ENCODE data around the gene CAMTA1. TPM values are rescaled to one million over a fixed set of nuclear protein-coding genes. Genes with fewer than 3 reads are reported as not detected.

Gene CAMTA1
- polyA plus RNA-seq, 1 experiment: 64.9 TPM

DNA sequence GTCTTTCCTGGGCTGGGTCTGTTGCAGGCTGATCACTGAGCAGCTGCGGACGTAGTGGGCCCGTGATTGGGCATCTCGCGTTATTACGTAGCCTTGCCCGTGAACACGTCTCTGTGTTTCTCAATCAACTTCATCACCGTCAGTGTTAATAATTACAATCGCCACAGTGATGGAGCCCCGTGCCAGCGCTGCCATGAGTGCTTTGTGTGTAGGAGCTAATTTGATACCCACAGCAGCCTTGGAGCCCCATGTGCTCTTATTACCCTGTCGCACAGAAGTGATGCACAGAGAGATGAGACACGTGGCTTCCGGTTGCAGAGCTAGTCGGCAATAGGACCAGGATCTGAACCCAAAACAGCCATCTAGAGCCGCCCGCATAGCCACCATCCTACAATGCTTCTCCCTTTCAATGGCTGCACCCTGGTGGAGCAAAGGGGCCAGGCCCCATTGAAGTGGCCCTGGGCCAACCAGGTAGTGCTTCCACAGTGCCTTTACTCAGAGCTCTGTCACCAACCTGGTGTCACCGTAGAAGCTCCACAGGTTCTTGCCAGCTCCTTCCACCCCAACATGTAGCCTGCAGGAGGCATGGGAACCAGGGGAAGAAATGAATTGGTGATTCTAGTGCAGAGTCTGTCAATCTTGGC lies 587.3 kb downstream of the CAMTA1 start:
- no peaks in the 10 kb centered on the region for H3K27me3 ChIP-seq (ENCODE audit: control insufficient read depth, insufficient read depth, low read length)
- TF ChIP-seq, protein P1, sequence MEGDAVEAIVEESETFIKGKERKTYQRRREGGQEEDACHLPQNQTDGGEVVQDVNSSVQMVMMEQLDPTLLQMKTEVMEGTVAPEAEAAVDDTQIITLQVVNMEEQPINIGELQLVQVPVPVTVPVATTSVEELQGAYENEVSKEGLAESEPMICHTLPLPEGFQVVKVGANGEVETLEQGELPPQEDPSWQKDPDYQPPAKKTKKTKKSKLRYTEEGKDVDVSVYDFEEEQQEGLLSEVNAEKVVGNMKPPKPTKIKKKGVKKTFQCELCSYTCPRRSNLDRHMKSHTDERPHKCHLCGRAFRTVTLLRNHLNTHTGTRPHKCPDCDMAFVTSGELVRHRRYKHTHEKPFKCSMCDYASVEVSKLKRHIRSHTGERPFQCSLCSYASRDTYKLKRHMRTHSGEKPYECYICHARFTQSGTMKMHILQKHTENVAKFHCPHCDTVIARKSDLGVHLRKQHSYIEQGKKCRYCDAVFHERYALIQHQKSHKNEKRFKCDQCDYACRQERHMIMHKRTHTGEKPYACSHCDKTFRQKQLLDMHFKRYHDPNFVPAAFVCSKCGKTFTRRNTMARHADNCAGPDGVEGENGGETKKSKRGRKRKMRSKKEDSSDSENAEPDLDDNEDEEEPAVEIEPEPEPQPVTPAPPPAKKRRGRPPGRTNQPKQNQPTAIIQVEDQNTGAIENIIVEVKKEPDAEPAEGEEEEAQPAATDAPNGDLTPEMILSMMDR (IDR thresholded peaks at IDR 0.05; ENCODE audit: low read depth, low read length): no peak
- ChIA-PET POLR2A (no interaction called here), CTCF (interaction anchor here (0.8 kb wide), 1 partner anchor 296 kb away, joined by 3 read pairs; no protein-coding TSS in a partner anchor)
- no peak overlapping the region for H3K4me3 ChIP-seq (ENCODE audit: low read depth, low read length)
- H3K9me3 ChIP-seq (ENCODE audit: control insufficient read depth, insufficient read depth, low read length): no peaks in the 10 kb centered on the region
- H3K27ac ChIP-seq (ENCODE audit: low read depth, low read length): no peak overlapping the region
- no peak for DNase-seq (ENCODE audit: low read depth, low spot score)

DNA sequence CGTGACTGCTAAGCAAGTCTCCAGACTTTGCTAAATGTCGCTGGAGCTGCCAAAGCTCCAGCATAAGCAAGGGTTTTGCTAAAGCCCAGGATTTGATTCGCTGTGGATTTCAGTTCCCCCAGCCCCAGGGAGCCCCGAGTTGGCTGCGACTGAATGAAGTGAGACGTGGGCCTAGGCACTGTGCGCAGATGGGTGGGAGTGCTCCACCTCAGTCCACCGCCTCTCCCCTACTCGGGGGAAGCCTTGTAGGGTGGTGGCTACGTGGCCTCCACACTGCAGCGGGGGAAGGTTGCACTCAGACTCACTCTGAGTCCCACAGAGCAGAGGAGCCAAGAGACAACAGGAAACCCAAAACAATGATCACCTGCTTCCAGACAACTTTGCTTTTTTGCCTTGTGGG lies 588.0 kb downstream of the CAMTA1 start:
- Histone ChIP-seq H3K27ac (ENCODE audit: low read depth, low read length) (no peak overlapping the region), H3K9me3 (ENCODE audit: control insufficient read depth, insufficient read depth, low read length) (no peaks in the 10 kb centered on the region), H3K4me3 (ENCODE audit: low read depth, low read length) (no peak overlapping the region), H3K27me3 (ENCODE audit: control insufficient read depth, insufficient read depth, low read length) (no peaks in the 10 kb centered on the region)
- TF ChIP-seq, protein P1 (IDR thresholded peaks at IDR 0.05; ENCODE audit: low read depth, low read length): no peak
- ChIA-PET POLR2A (no interaction called here), CTCF (interaction anchor here (0.8 kb wide), 1 partner anchor 296 kb away, joined by 3 read pairs; no protein-coding TSS in a partner anchor)
- DNase-seq (ENCODE audit: low read depth, low spot score): no peak

DNA sequence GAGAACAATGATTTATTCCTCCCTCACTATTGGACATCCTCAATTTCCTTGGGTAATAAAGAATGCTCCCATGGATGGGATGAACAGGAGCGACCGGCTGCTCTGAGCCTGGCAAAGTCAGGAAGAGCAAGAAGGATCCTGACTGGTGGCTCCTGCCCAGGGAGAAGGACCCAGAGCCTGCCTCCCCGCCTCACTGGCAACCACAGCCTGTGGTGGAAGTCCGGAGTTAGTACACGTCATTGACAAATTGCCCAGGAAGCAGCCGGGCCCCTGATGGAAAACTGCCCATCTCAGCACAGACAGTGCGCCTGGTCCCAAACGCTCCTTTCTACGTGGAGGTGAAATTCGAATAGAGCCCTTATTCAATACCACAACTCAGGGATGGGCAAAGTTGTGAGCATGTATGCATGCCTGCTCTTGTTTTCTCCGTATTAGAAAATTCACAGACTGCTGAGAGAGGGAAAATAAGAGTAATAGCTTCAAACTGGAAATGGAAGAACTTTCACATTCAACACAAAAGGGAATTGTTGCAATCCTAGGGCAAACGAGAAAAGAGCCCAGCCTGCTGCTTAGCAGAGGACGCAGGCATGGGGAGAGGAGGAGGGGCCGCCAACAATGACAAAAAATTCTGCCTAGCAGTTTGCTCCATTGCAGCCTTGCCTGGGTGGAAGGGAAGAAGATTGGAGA lies 588.8 kb downstream of the CAMTA1 start:
- H3K27ac ChIP-seq (ENCODE audit: low read depth, low read length): no peak overlapping the region
- H3K27me3 ChIP-seq (ENCODE audit: control insufficient read depth, insufficient read depth, low read length): no peaks in the 10 kb centered on the region
- DNase-seq (ENCODE audit: low read depth, low spot score): no peak
- ChIA-PET CTCF (no interaction called here), POLR2A (no interaction called here)
- TF ChIP-seq, protein P1 (IDR thresholded peaks at IDR 0.05; ENCODE audit: low read depth, low read length): no peak
- peaks cover 4% of the 10 kb centered on the region; the same call in 1 of the 2 replicates for H3K9me3 ChIP-seq (ENCODE audit: control insufficient read depth, insufficient read depth, low read length)
- no peak overlapping the region for H3K4me3 ChIP-seq (ENCODE audit: low read depth, low read length)

DNA sequence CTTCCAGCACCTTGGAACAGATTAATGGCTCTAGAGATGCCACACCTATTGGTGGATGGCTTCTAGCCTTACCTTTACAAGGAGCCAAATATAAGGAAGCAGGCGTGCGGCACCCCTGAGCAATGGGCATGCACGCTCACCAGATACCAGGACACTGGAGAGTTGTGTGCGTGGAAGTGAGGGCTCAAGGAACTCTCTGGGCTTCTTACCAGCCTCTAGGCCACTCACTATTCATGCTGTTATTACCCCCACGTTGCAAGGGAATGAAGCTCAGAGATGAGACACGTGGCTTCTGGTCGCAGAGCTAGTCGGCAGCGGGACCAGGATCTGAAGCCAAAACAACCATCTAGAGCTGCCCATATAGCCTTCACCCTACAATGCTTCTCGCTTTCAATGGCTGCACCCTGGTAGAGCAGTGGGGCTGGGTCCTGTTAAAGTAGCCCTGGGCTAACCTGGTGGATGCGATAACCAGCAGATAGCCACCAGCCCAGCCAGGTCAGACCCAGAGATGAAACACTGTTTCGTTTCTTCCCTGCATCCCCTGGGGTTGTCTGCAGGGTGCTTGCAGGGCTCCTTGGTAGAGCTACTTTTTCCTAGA lies 589.4 kb downstream of the CAMTA1 start:
- POLR2A ChIA-PET: no interaction called here
- TF ChIP-seq, protein P1 (IDR thresholded peaks at IDR 0.05; ENCODE audit: low read depth, low read length): no peak
- no peak overlapping the region for H3K27ac ChIP-seq (ENCODE audit: low read depth, low read length)
- H3K27me3 ChIP-seq (ENCODE audit: control insufficient read depth, insufficient read depth, low read length): no peaks in the 10 kb centered on the region
- CTCF ChIA-PET: no interaction called here
- H3K9me3 ChIP-seq (ENCODE audit: control insufficient read depth, insufficient read depth, low read length): peaks cover 4% of the 10 kb centered on the region; the same call in 1 of the 2 replicates
- DNase-seq (ENCODE audit: low read depth, low spot score): no peak
- H3K4me3 ChIP-seq (ENCODE audit: low read depth, low read length): no peak overlapping the region

DNA sequence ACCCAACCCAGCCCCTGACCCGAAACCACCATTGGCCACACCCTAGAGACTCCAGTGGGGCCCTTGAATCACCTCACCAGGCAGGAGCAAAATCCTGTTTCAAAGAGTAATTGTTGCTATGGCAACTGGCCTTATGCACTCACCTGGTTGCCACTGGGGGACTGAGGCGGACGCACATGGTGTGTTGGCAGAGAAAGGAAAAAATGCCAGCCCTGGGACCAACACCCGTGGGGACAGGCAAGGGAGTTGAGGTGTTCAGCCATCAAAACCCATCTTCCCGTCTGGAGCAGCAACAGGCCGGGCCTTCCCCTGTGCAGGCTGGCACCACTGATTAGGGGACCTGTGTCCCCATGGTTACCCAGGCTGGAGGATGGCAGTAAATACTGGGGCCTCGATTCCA lies 590.1 kb downstream of the CAMTA1 start:
- Histone ChIP-seq H3K9me3 (ENCODE audit: control insufficient read depth, insufficient read depth, low read length) (peaks cover 4% of the 10 kb centered on the region; the same call in 1 of the 2 replicates), H3K27me3 (ENCODE audit: control insufficient read depth, insufficient read depth, low read length) (no peaks in the 10 kb centered on the region), H3K4me3 (ENCODE audit: low read depth, low read length) (no peak overlapping the region), H3K27ac (ENCODE audit: low read depth, low read length) (no peak overlapping the region)
- ChIA-PET POLR2A (no interaction called here), CTCF (no interaction called here)
- DNase-seq (ENCODE audit: low read depth, low spot score): no peak
- TF ChIP-seq, protein P1 (IDR thresholded peaks at IDR 0.05; ENCODE audit: low read depth, low read length): no peak
